Neural cell (in vitro differentiated cells): ENCODE measurements around the gene ITLN2.

ENCODE experiments used
- CTCF ChIP-seq: fragments of 450-650 bp; IDR thresholded peaks from 2 replicates; pipeline ENCODE4 v1.5.1; 2014; ENCODE audit warnings: antibody characterized with exemption, mild to moderate bottlenecking, moderate library complexity; ENCODE audit not compliant: poor library complexity, severe bottlenecking
- EP300 ChIP-seq: fragments of 450-650 bp; conservative IDR thresholded peaks from 2 replicates; pipeline ENCODE4 v1.6.1; 2014; ENCODE audit warnings: antibody characterized with exemption, mild to moderate bottlenecking, moderate library complexity; ENCODE audit not compliant: poor library complexity, severe bottlenecking
- EZH2 ChIP-seq: fragments of 200-600, 300-800 bp; shearing (Covaris generic), sonication (generic); IDR thresholded peaks from 2 replicates; pipeline ENCODE4 v1.6.1; 2014; ENCODE audit warnings: antibody characterized with exemption, low read length, borderline replicate concordance, mild to moderate bottlenecking; ENCODE audit not compliant: insufficient read depth, poor library complexity, severe bottlenecking
- MXI1 ChIP-seq: fragments of 450-650 bp; conservative IDR thresholded peaks from 2 replicates; pipeline ENCODE4 v1.6.1; 2014; ENCODE audit warnings: antibody characterized with exemption, mild to moderate bottlenecking; ENCODE audit not compliant: poor library complexity, severe bottlenecking
- POLR2AphosphoS5 ChIP-seq: IDR thresholded peaks from 2 replicates; pipeline ENCODE4 v1.6.1; 2012
- TAF1 ChIP-seq: IDR thresholded peaks from 2 replicates; pipeline ENCODE4 v1.6.1; 2012; ENCODE audit warnings: low read depth

GRCh38 chr1:160925652-160926244 lies 28.9 kb downstream of the ITLN2 start:
- TF ChIP-seq CTCF (no peak), POLR2AphosphoS5 (no peak), EP300 (no peak), TAF1 (no peak), MXI1 (no peak), EZH2 (no peak)
